ENCODE measurements around the gene FAM217A.

DNA sequence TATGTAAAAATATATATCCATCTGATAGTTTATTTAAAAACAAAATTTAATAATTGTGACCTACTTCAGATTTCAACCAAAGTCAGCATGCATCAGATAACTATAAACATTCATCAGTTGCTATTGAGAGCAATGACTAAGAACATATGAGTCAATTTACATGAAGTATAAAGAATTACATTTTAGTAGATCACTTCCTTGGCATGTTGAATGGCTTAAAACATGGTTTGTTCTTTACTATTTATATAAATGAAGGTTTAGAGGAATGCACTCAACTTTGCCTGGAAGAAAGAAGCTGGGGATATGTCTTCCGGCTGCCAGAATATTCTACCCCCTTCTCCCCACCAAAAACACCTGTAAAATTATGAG is 6.4 kb upstream of the FAM217A start:
- TF ChIP-seq JUND (IDR thresholded peaks at IDR 0.05): no peak
- TF ChIP-seq POLR2AphosphoS5 (IDR thresholded peaks at IDR 0.05; ENCODE audit: low read depth, low read length): no peak
- TF ChIP-seq CTCF (IDR thresholded peaks at IDR 0.05 in 2 of 3, conservative IDR thresholded peaks at IDR 0.05 in 1 of 3; ENCODE audit: borderline replicate concordance in 1 of 3, insufficient read depth in 1 of 3, low read depth in 2 of 3, low read length in 2 of 3): no peak
- TF ChIP-seq EZH2 (IDR thresholded peaks at IDR 0.05): no peak
- no peak for TF ChIP-seq ATF3 (IDR thresholded peaks at IDR 0.05)
- TF ChIP-seq SIN3A (IDR thresholded peaks at IDR 0.05; ENCODE audit: low read depth): no peak
- TF ChIP-seq REST (IDR thresholded peaks at IDR 0.05; ENCODE audit: low read depth): no peak
- TF ChIP-seq YY1 (IDR thresholded peaks at IDR 0.05; ENCODE audit: extremely low read depth, insufficient replicate concordance, low read depth, low read length): no peak
- TF ChIP-seq POLR2A (IDR thresholded peaks at IDR 0.05; ENCODE audit: borderline replicate concordance, extremely low read depth, insufficient read depth, insufficient read length): no peak
